PFSK-1 (cell line): ENCODE results near the gene GNG12.
A peak's percentile ranks its signal among the peaks of the same experiment; 100 is the strongest.

Experiments used
- FOXP2 ChIP-seq: optimal IDR thresholded peaks from 2 replicates; pipeline ENCODE3; 2011; ENCODE audit warnings: borderline replicate concordance, control low read depth, inconsistent platforms; ENCODE audit not compliant: insufficient read depth; ENCODE audit errors: extremely low read length, extremely low read depth
- POLR2AphosphoS5 ChIP-seq: IDR thresholded peaks from 2 replicates; pipeline ENCODE4 v1.6.1; 2012; ENCODE audit warnings: low read depth, mild to moderate bottlenecking, control low read depth, low read length, moderate library complexity
- SIN3A ChIP-seq: IDR thresholded peaks from 2 replicates; pipeline ENCODE4 v1.6.1; 2012; ENCODE audit warnings: mild to moderate bottlenecking, low read length, moderate library complexity, borderline replicate concordance; ENCODE audit not compliant: insufficient read depth
- TAF1 ChIP-seq: IDR thresholded peaks from 2 replicates; pipeline ENCODE4 v1.6.1; 2012; ENCODE audit warnings: low read length, control low read depth, borderline replicate concordance; ENCODE audit not compliant: insufficient read depth
- TF ChIP-seq, protein P1 (sequence below), 2 experiments: IDR thresholded peaks; 2 replicates each; pipeline versions ENCODE4 v1.6.1 to v1.8.0; 2011 to 2012; ENCODE audit warnings: low read depth in 2 of 2, low read length in 2 of 2, control low read depth in 1 of 2, inconsistent platforms in 1 of 2, mild to moderate bottlenecking in 1 of 2, moderate library complexity in 1 of 2; ENCODE audit not compliant: insufficient read depth in 1 of 2

Gene GNG12

DNA sequence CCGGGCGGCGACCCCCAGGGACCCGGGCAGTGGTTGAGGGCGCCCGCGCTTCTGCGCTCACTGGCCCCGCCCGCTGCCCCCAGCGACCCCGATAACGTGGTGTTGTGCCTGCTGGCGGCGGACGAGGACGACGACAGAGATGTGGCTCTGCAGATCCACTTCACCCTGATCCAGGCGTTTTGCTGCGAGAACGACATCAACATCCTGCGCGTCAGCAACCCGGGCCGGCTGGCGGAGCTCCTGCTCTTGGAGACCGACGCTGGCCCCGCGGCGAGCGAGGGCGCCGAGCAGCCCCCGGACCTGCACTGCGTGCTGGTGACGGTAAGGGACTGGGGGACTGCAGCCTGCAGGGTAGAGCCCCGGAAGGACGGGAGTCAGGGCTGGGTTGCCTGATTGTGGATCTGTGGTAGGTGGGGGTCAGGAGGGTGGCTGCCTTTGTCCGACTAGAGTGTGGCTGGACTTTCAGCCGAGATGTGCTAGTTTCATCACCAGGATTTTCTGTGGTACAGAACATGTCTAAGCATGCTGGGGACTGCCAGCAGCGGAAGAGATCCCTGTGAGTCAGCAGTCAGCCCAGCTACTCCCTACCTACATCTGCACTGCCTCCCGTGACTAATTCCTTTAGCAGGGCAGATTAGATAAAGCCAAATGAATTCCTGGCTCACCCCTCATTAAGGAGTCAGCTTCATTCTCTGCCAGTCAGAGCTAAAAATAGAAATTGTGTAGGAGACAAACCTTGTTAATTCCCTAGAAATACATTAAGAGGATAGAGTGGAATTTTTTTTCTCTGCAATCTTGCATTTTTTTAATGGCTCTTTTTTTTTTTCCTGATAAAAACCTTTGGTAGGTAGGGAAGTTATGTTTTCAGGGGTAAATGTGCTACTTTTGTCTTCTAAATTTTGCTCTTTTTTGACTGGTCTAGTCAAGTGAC lies 146.7 kb downstream of the GNG12 start:
- TF ChIP-seq POLR2AphosphoS5 (peak; percentile 51), FOXP2 (peak; percentile 64), TAF1 (peak; percentile 64; the same call in 1 of the 2 replicates), SIN3A (peak; percentile 86; the same call in 1 of the 2 replicates)
- TF ChIP-seq, protein P1, sequence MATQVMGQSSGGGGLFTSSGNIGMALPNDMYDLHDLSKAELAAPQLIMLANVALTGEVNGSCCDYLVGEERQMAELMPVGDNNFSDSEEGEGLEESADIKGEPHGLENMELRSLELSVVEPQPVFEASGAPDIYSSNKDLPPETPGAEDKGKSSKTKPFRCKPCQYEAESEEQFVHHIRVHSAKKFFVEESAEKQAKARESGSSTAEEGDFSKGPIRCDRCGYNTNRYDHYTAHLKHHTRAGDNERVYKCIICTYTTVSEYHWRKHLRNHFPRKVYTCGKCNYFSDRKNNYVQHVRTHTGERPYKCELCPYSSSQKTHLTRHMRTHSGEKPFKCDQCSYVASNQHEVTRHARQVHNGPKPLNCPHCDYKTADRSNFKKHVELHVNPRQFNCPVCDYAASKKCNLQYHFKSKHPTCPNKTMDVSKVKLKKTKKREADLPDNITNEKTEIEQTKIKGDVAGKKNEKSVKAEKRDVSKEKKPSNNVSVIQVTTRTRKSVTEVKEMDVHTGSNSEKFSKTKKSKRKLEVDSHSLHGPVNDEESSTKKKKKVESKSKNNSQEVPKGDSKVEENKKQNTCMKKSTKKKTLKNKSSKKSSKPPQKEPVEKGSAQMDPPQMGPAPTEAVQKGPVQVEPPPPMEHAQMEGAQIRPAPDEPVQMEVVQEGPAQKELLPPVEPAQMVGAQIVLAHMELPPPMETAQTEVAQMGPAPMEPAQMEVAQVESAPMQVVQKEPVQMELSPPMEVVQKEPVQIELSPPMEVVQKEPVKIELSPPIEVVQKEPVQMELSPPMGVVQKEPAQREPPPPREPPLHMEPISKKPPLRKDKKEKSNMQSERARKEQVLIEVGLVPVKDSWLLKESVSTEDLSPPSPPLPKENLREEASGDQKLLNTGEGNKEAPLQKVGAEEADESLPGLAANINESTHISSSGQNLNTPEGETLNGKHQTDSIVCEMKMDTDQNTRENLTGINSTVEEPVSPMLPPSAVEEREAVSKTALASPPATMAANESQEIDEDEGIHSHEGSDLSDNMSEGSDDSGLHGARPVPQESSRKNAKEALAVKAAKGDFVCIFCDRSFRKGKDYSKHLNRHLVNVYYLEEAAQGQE (IDR thresholded peaks at IDR 0.05; ENCODE audit: insufficient read depth in 1 of 2, low read depth in 2 of 2, low read length in 2 of 2): peak in 1 of 2 experiments; percentile 54; a peak in 1 of 4 replicates

DNA sequence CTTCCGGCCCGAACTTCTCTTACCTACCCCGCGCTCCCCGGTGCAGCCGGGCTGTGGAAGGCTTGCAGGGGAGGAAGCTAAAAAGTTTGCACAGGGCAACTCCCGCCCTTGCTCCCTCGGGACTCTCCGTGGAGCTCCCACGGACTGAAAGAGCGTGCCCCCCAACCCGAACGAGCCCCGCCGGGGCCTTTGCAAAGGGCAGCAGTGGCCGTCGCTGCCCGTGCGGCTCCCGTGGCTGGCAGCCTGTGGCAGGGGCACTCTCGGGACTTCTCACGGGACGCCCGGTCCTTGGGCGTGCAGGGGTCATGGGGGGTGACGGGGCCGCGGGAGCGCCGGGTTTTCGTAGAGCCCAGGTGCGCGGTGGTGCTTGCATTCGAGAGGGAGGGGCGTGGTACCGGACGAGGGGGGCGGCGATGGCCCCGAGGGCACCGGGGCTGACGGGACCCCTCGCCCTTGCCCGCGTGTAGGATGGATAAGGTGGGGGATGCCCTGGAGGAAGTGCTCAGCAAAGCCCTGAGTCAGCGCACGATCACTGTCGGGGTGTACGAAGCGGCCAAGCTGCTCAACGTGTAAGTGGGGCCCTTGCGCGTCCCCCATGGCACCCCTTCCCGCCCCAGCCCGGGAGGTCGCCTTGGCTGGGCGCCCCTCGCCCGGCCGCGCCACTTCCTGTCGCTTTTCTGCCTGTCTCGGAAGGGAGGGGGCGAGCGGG lies 147.6 kb downstream of the GNG12 start:
- no peak for TF ChIP-seq SIN3A
- TF ChIP-seq FOXP2: no peak
- no peak for TF ChIP-seq TAF1
- TF ChIP-seq, protein P1 (IDR thresholded peaks at IDR 0.05; ENCODE audit: insufficient read depth in 1 of 2, low read depth in 2 of 2, low read length in 2 of 2): no peak

DNA sequence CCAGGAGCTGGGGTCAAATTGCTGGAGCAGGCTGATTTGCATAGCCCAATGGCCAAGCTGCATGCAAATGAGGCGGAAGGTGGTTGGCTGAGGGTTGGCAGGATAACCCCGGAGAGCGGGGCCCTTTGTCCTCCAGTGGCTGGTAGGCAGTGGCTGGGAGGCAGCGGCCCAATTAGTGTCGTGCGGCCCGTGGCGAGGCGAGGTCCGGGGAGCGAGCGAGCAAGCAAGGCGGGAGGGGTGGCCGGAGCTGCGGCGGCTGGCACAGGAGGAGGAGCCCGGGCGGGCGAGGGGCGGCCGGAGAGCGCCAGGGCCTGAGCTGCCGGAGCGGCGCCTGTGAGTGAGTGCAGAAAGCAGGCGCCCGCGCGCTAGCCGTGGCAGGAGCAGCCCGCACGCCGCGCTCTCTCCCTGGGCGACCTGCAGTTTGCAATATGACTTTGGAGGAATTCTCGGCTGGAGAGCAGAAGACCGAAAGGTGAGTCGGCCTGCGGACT lies 148.2 kb downstream of the GNG12 start, which contains the start of gene GADD45A:
Gene GADD45A (plus strand): TSS at position 135 of the 491 bp plus-strand sequence. CDS start 294 bp downstream, at position 429.
- TF ChIP-seq POLR2AphosphoS5 (peak; percentile 98), TAF1 (peak; percentile 98), FOXP2 (peak; percentile 70), SIN3A (no peak)
- TF ChIP-seq, protein P1 (IDR thresholded peaks at IDR 0.05; ENCODE audit: insufficient read depth in 1 of 2, low read depth in 2 of 2, low read length in 2 of 2): 0 out of 4 replicates have a peak, but pooled peaks have one; percentile 33 to 43

DNA sequence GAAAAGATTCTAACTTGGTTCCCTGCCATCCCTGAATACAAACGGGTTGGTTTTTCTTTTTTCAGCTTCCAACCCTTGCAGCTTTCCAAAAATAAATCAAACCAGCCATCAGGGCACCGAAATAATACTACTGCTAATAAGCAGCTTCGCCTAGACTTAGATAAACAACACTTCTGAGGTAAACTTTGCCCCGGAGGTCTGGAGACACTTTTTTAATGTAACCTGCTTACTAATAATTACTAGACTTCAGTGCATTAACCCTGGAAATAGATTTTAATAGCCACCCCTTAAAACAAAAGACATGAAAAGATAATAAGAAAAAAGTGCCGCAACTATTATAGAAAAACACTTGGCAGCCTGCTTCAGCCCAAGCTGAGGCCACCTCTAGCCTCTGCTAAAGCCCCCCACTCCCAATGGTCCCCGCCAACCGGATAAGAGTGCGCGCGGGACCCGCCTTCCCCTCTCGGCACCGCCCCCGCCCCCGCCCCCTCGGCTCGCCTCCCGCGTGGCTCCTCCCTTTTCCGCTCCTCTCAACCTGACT lies 148.7 kb downstream of the GNG12 start:
- TF ChIP-seq POLR2AphosphoS5 (no peak), SIN3A (no peak), TAF1 (no peak), FOXP2 (no peak)
- TF ChIP-seq, protein P1 (IDR thresholded peaks at IDR 0.05; ENCODE audit: insufficient read depth in 1 of 2, low read depth in 2 of 2, low read length in 2 of 2): no peak
